HepG2 (cell line): Measurements from ENCODE around the gene ZBTB7C. TPM values are rescaled to one million over a fixed set of nuclear protein-coding genes. Genes with fewer than 3 reads are reported as not detected.

Experiments
- ATAC-seq: fragments of 200-7000 bp; cut with Tn5 transposase; 3 replicates; pipeline ENCODE4 v1.9.1; 2020; ENCODE audit warnings: mild to moderate bottlenecking, moderate library complexity
- BruUV-seq: library from RNA; stranded (reverse); fragments of 400-500 nt; replicated peaks from 2 replicates; lab custom pipeline; 2021; lab: Mats Ljungman, UMichigan
- CTCF ChIA-PET: fragments of 300-600 bp; formaldehyde crosslinking; extraction: SDS; loops from one replicate; lab custom pipeline; 2021; ENCODE audit warnings: low total read pairs, inconsistent platforms, low intra/inter-chr PET ratio; lab: Yijun Ruan, JAX
- POLR2A ChIA-PET: fragments of 350-600 bp; sonication (Branson Sonifier 250); formaldehyde crosslinking; loops from one replicate; lab custom pipeline; 2020; ENCODE audit warnings: antibody characterized with exemption, inconsistent platforms; lab: Yijun Ruan, JAX
- DNase-seq: peaks from one replicate; pipeline ENCODE4 v3.0.0-alpha.2; 2015; ENCODE audit warnings: low spot score
- FAIRE-seq: peaks from 3 replicates; lab custom pipeline; 2011; peaks lifted over from hg19 to GRCh38; lab: Jason Lieb, UNC
- H2AFZ ChIP-seq: one replicate; pipeline ENCODE4 v1.6.1; 2011; ENCODE audit warnings: low read length, inconsistent platforms
- H3K27ac ChIP-seq: fragments of 300-600 bp; 3 replicates; pipeline ENCODE4 v1.8.0; 2011; ENCODE audit warnings: mixed run types, mild to moderate bottlenecking, mixed read lengths, low read length, inconsistent platforms; ENCODE audit not compliant: insufficient read depth; ENCODE audit errors: extremely low read length
- H3K27me3 ChIP-seq, 2 experiments: fragments of 200-600 bp in 1 of 2; 2 replicates in 1 of 2; 3 replicates in 1 of 2; pipeline versions ENCODE4 v1.6.0 to v1.8.0; 2011; ENCODE audit warnings: low read length in 2 of 2, mild to moderate bottlenecking in 2 of 2, moderate library complexity in 2 of 2, inconsistent platforms in 1 of 2; ENCODE audit not compliant: insufficient read depth in 2 of 2, control insufficient read depth in 1 of 2
- H3K36me3 ChIP-seq, 2 experiments: fragments of 200-600 bp in 1 of 2; replicated peaks in 1 of 2; 2 replicates in 1 of 2; 3 replicates in 1 of 2; pipeline versions ENCODE4 v1.5.1 to v1.8.0; 2011; ENCODE audit warnings: low read length in 2 of 2, inconsistent platforms in 1 of 2; ENCODE audit not compliant: insufficient read depth in 2 of 2, control insufficient read depth in 1 of 2
- H3K4me1 ChIP-seq: 2 replicates; pipeline ENCODE4 v1.5.1; 2012; ENCODE audit warnings: low read length, inconsistent platforms; ENCODE audit not compliant: insufficient read depth
- H3K4me2 ChIP-seq: 2 replicates; pipeline ENCODE4 v1.6.0; 2011; ENCODE audit warnings: low read depth, low read length, inconsistent platforms
- H3K4me3 ChIP-seq, 3 experiments: fragments of 200-600 bp in 1 of 3; sonication (generic), shearing (Covaris generic) in 1 of 3; replicated peaks in 1 of 3; 2 replicates each; pipeline ENCODE4 v1.5.1; 2011 to 2016; ENCODE audit warnings: low read length in 3 of 3, inconsistent platforms in 2 of 3, low read depth in 2 of 3, mild to moderate bottlenecking in 2 of 3, control low read depth in 1 of 3, mixed read lengths in 1 of 3; ENCODE audit not compliant: insufficient read depth in 1 of 3
- H3K79me2 ChIP-seq: one replicate; pipeline ENCODE4 v1.6.1; 2011; ENCODE audit warnings: low read length, inconsistent platforms; ENCODE audit not compliant: insufficient read depth
- H3K9ac ChIP-seq: 2 replicates; pipeline ENCODE4 v1.6.0; 2011; ENCODE audit warnings: mild to moderate bottlenecking, low read depth, low read length, inconsistent platforms; ENCODE audit not compliant: insufficient read depth
- H3K9me3 ChIP-seq: 2 replicates; pipeline ENCODE4 v1.5.1; 2012; ENCODE audit warnings: mild to moderate bottlenecking, low read length
- H4K20me1 ChIP-seq: 2 replicates; pipeline ENCODE4 v1.6.0; 2011; ENCODE audit warnings: inconsistent platforms, mild to moderate bottlenecking, low read length, moderate library complexity; ENCODE audit not compliant: insufficient read depth
- CTCF ChIP-seq: sonication (generic); formaldehyde crosslinking; IDR thresholded peaks from 2 replicates; pipeline ENCODE4 v1.5.0; 2020; ENCODE audit warnings: mild to moderate bottlenecking, missing genetic modification reagents, moderate library complexity
- FOSL2 ChIP-seq: sonication (generic); formaldehyde crosslinking; IDR thresholded peaks from 2 replicates; pipeline ENCODE4 v1.4.0; 2020; ENCODE audit warnings: missing genetic modification reagents
- HNF4A ChIP-seq: sonication (generic); formaldehyde crosslinking; IDR thresholded peaks from 2 replicates; pipeline ENCODE4 v1.4.0; 2020; ENCODE audit warnings: missing genetic modification reagents
- KLF11 ChIP-seq: IDR thresholded peaks from 2 replicates; pipeline ENCODE4 v1.6.1; 2016; ENCODE audit warnings: missing compliant biosample characterization
- MEIS2 ChIP-seq: sonication (generic); formaldehyde crosslinking; IDR thresholded peaks from 2 replicates; pipeline ENCODE4 v1.9.0; 2021; ENCODE audit warnings: mild to moderate bottlenecking, missing genetic modification reagents
- MXD4 ChIP-seq: IDR thresholded peaks from 2 replicates; pipeline ENCODE4 v1.6.1; 2016; ENCODE audit warnings: mild to moderate bottlenecking, missing biosample characterization, missing genetic modification reagents
- NFE2 ChIP-seq: sonication (generic); formaldehyde crosslinking; IDR thresholded peaks from 2 replicates; pipeline ENCODE4 v1.4.0; 2020; ENCODE audit warnings: missing genetic modification reagents
- PAXIP1 ChIP-seq: sonication (generic); formaldehyde crosslinking; conservative IDR thresholded peaks from 2 replicates; pipeline ENCODE4 v1.4.0; 2020; ENCODE audit warnings: mild to moderate bottlenecking, missing genetic modification reagents, moderate library complexity
- PCBP1 ChIP-seq: fragments of 200-400 bp; formaldehyde crosslinking; IDR thresholded peaks from 2 replicates; pipeline ENCODE4 v1.6.1; 2017; ENCODE audit warnings: mild to moderate bottlenecking, low read depth, low read length, borderline replicate concordance
- PCBP2 ChIP-seq: fragments of 200-400 bp; formaldehyde crosslinking; optimal IDR thresholded peaks from 2 replicates; pipeline ENCODE3; 2018; ENCODE audit warnings: low read length, low read depth; ENCODE audit not compliant: poor library complexity, severe bottlenecking
- RARA ChIP-seq: IDR thresholded peaks from 2 replicates; pipeline ENCODE4 v1.6.1; 2016; ENCODE audit warnings: missing genetic modification reagents, missing compliant biosample characterization
- RBM22 ChIP-seq: fragments of 200-400 bp; formaldehyde crosslinking; optimal IDR thresholded peaks from 2 replicates; pipeline ENCODE3; 2017; ENCODE audit warnings: mild to moderate bottlenecking, low read length, moderate library complexity
- TRAFD1 ChIP-seq: sonication (generic); formaldehyde crosslinking; IDR thresholded peaks from 2 replicates; pipeline ENCODE4 v1.5.1; 2020; ENCODE audit warnings: missing genetic modification reagents, mild to moderate bottlenecking, borderline replicate concordance
- YEATS4 ChIP-seq: sonication (generic); formaldehyde crosslinking; IDR thresholded peaks from 2 replicates; pipeline ENCODE4 v1.4.0; 2020; ENCODE audit warnings: missing genetic modification reagents, borderline replicate concordance
- ZFP36L2 ChIP-seq: sonication (generic); formaldehyde crosslinking; IDR thresholded peaks from 2 replicates; pipeline ENCODE4 v1.4.0; 2020; ENCODE audit warnings: missing genetic modification reagents
- ZKSCAN5 ChIP-seq: sonication (generic); formaldehyde crosslinking; IDR thresholded peaks from 2 replicates; pipeline ENCODE4 v1.5.1; 2020; ENCODE audit warnings: mild to moderate bottlenecking, missing genetic modification reagents
- ZNF274 ChIP-seq: sonication (generic); formaldehyde crosslinking; IDR thresholded peaks from 2 replicates; pipeline ENCODE4 v1.5.1; 2020; ENCODE audit warnings: mild to moderate bottlenecking, missing genetic modification reagents
- ZNF292 ChIP-seq: sonication (generic); formaldehyde crosslinking; IDR thresholded peaks from 2 replicates; pipeline ENCODE4 v1.8.1; 2022; ENCODE audit warnings: mild to moderate bottlenecking, low read depth, missing genetic modification reagents, borderline replicate concordance
- ZNF619 ChIP-seq: sonication (generic); formaldehyde crosslinking; IDR thresholded peaks from 2 replicates; pipeline ENCODE4 v1.4.0; 2020; ENCODE audit warnings: mild to moderate bottlenecking, missing genetic modification reagents
- ZNF83 ChIP-seq: sonication (generic); formaldehyde crosslinking; IDR thresholded peaks from 2 replicates; pipeline ENCODE4 v1.4.0; 2020; ENCODE audit warnings: missing genetic modification reagents, mild to moderate bottlenecking, borderline replicate concordance
- WGBS: methylation state at CpG from one replicate; pipeline ENCODE4 v1.1.6; 2017; ENCODE audit warnings: low lambda C conversion rate; 5-methylcytosine and 5-hydroxymethylcytosine counted together
- in situ Hi-C: cut with HindIII; loops from 2 replicates; pipeline ENCODE4 v1.10.0; 2017; ENCODE audit warnings: low pct_unique_long_range_greater_than_20kb; ENCODE audit not compliant: extremely low pct_ligation_motif_present
- intact Hi-C: fragments of 100-400 bp; cut with micrococcal nuclease; formaldehyde crosslinking; loops from one replicate; pipeline ENCODE4 v1.10.0; 2022; ENCODE audit not compliant: unreplicated experiment
- polyA plus RNA-seq, 8 experiments: library from polyadenylated mRNA; depleted of rRNA in 3 of 8; stranded (reverse) in 7 of 8; unstranded in 1 of 8; fragments of >200 nt; fragmentation: Illumina TruSeq in 4 of 8; extraction: Trizol in 4 of 8; gene quantifications; 2 replicates each; pipeline versions ENCODE4 v1.2.1 to v1.2.3, GENCODE V29; 2011 to 2016; ENCODE audit warnings: low read depth in 4 of 8, missing spikeins in 1 of 8, mixed read lengths in 1 of 8; ENCODE audit not compliant: insufficient read depth in 1 of 8
- total RNA-seq, 5 experiments: library from RNA; depleted of rRNA; stranded (reverse); fragments of >200 nt; fragmentation: Illumina TruSeq; extraction: Trizol; gene quantifications; 2 replicates each; pipeline ENCODE4 v1.2.3, GENCODE V29; 2016; ENCODE audit warnings: low read depth in 1 of 5

The ZBTB7C gene
- total and polyA plus RNA-seq, 2 of the 13 experiments (the other 11 are each of a cell fraction or from before 2014, with no cell fraction given), result 0.01 to 0.04 TPM

- Histone ChIP-seq H3K27me3 (no peaks in the 10 kb centered on the region; a peak in 1 of 5 replicates), H3K36me3 (no peaks in the 10 kb centered on the region), H3K27ac (no peak overlapping the region), H3K9me3 (no peaks in the 10 kb centered on the region), H3K4me1 (peaks cover 20% of the 10 kb centered on the region), H3K4me3 (no peak overlapping the region), H3K79me2 (no peaks in the 10 kb centered on the region), H2AFZ (no peak overlapping the region), H3K9ac (no peak overlapping the region), H3K4me2 (peak overlapping the region; percentile 30), H4K20me1 (no peaks in the 10 kb centered on the region)
- in situ Hi-C loops (no loop called here), intact Hi-C loops (no loop called here)
- WGBS, result 15% methylated on average over 3 of the region's 3 CpGs
- BruUV-seq, result no TSS peak
- ChIA-PET CTCF (no interaction called here), POLR2A (no interaction called here)
- FAIRE-seq (no peak), DNase-seq (peak; percentile 29), ATAC-seq (peak; percentile 86)
- no peak for TF ChIP-seq MEIS2 (CRISPR knock-in tag)
- TF ChIP-seq KLF11 (CRISPR knock-in tag), result no peak
- no peak for TF ChIP-seq RBM22
- TF ChIP-seq ZKSCAN5, result peak; percentile 37; the same call in 1 of the 2 replicates
- peak; percentile 42; the same call in 1 of the 2 replicates for TF ChIP-seq PAXIP1 (CRISPR knock-in tag)
- no peak for TF ChIP-seq PCBP1
- TF ChIP-seq RARA (CRISPR knock-in tag), result peak; percentile 47
- no peak for TF ChIP-seq YEATS4 (CRISPR knock-in tag)
- TF ChIP-seq ZNF292 (CRISPR knock-in tag), result no peak
- TF ChIP-seq MXD4 (CRISPR knock-in tag), result no peak
- no peak for TF ChIP-seq FOSL2 (CRISPR knock-in tag)
- TF ChIP-seq CTCF (CRISPR knock-in tag), result 0 out of 2 replicates have a peak, but pooled peaks have one; percentile 15
- no peak for TF ChIP-seq NFE2
- no peak for TF ChIP-seq ZNF83 (CRISPR knock-in tag)
- TF ChIP-seq ZFP36L2 (CRISPR knock-in tag), result no peak
- no peak for TF ChIP-seq PCBP2
- TF ChIP-seq ZNF274, result no peak
- TF ChIP-seq TRAFD1 (CRISPR knock-in tag), result no peak
- TF ChIP-seq ZNF619 (CRISPR knock-in tag), result no peak
- peak; percentile 56; the same call in 1 of the 2 replicates for TF ChIP-seq HNF4A (CRISPR knock-in tag)
Observed at GRCh38 chr18:48060970-48061369, 348.2 kb downstream of the ZBTB7C start.
